COLO668 (cell line): ENCODE data around the gene TCP11L2.
"Not testable (repeated sequence)": the region's sequence is repeated elsewhere in the genome, so short reads cannot be mapped to it uniquely, and the experiment has no call there.

Source experiments
- DNase-seq: peaks from one replicate; lab custom pipeline; 2025; ENCODE audit not compliant: unreplicated experiment; lab: John Stamatoyannopoulos, UW

Gene TCP11L2

GRCh38 chr12:106284358-106285105 lies 18.0 kb upstream of the TCP11L2 start:
- no peak for DNase-seq

GRCh38 chr12:106285982-106286381 lies 16.6 kb upstream of the TCP11L2 start:
- peak; percentile 24 for DNase-seq

- DNase-seq: not testable (repeated sequence)
Measured at GRCh38 chr12:106286576-106287162, 15.9 kb upstream of the TCP11L2 start.

- DNase-seq: no peak
Measured at GRCh38 chr12:106287364-106287763, 15.2 kb upstream of the TCP11L2 start.

- no peak for DNase-seq
Measured at GRCh38 chr12:106288101-106288493, 14.4 kb upstream of the TCP11L2 start.

GRCh38 chr12:106288494-106289195 lies 13.9 kb upstream of the TCP11L2 start:
- peak; percentile 14 for DNase-seq

- DNase-seq: no peak
Measured at GRCh38 chr12:106289196-106289681, 13.3 kb upstream of the TCP11L2 start.

- DNase-seq: no peak
Measured at GRCh38 chr12:106290666-106291065, 11.9 kb upstream of the TCP11L2 start.

GRCh38 chr12:106291342-106291741 lies 11.2 kb upstream of the TCP11L2 start:
- peak; percentile 25 for DNase-seq

GRCh38 chr12:106292339-106292738 lies 10.2 kb upstream of the TCP11L2 start:
- DNase-seq: no peak

- no peak for DNase-seq
Measured at GRCh38 chr12:106296179-106296877, 6.2 kb upstream of the TCP11L2 start.

GRCh38 chr12:106297075-106297474 lies 5.5 kb upstream of the TCP11L2 start:
- no peak for DNase-seq

- DNase-seq: no peak
Measured at GRCh38 chr12:106297681-106298080, 4.9 kb upstream of the TCP11L2 start.

- no peak for DNase-seq
Measured at GRCh38 chr12:106299202-106299774, 3.2 kb upstream of the TCP11L2 start.

GRCh38 chr12:106300761-106301160 lies 1.8 kb upstream of the TCP11L2 start:
- DNase-seq: no peak

GRCh38 chr12:106301241-106301610 lies 1.3 kb upstream of the TCP11L2 start:
- no peak for DNase-seq

- peak; percentile 57 for DNase-seq
Measured at GRCh38 chr12:106301611-106302321, 767 bp upstream of the TCP11L2 start.

GRCh38 chr12:106303202-106303820 lies 778 bp downstream of the TCP11L2 start:
- peak; percentile 77 for DNase-seq

- no peak for DNase-seq
Measured at GRCh38 chr12:106304001-106304421, 1.5 kb downstream of the TCP11L2 start.

GRCh38 chr12:106304797-106305196 lies 2.3 kb downstream of the TCP11L2 start:
- no peak for DNase-seq
